HK-2 (cell line): ENCODE data around the gene SH2D3C.

ENCODE experiments used
- DNase-seq: peaks from one replicate; pipeline ENCODE4 v3.0.0-alpha.2; 2018; ENCODE audit not compliant: unreplicated experiment

SH2D3C gene

DNA sequence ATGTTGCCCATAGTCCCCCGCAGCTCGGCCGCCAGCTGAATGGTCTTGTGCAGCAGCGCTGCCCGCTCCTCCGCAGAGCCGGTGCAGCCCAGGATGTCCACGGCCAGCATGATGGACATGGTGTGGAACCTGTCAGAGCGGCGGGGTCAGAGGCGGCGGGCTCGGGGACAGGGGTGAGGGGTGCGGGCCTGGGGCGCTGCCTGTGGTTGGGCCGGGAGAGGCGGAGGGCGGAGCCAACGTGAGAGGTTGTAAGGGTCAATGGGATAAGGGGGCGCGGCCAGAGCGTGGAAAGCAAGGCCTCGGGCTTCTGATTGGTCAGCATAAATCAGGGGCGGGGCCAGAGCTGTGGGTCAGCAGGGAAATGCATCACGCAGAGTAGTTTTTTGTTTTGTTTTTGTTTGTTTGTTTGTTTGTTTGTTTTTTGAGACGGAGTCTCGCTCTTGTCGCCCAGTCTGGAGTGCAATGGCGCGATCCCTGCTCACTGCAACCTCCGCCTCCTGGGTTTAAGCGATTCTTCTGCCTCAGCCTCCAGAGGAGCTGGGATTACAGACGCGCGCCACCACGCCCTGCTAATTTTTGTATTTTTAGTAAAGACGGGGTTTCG lies 36.5 kb downstream of the SH2D3C start:
- no peak for DNase-seq

GRCh38 chr9:127739614-127740330 lies 38.7 kb downstream of the SH2D3C start:
- DNase-seq: no peak

- DNase-seq: no peak
These were observed 39.8 kb downstream of the SH2D3C start for GRCh38 chr9:127738666-127739065.

DNA sequence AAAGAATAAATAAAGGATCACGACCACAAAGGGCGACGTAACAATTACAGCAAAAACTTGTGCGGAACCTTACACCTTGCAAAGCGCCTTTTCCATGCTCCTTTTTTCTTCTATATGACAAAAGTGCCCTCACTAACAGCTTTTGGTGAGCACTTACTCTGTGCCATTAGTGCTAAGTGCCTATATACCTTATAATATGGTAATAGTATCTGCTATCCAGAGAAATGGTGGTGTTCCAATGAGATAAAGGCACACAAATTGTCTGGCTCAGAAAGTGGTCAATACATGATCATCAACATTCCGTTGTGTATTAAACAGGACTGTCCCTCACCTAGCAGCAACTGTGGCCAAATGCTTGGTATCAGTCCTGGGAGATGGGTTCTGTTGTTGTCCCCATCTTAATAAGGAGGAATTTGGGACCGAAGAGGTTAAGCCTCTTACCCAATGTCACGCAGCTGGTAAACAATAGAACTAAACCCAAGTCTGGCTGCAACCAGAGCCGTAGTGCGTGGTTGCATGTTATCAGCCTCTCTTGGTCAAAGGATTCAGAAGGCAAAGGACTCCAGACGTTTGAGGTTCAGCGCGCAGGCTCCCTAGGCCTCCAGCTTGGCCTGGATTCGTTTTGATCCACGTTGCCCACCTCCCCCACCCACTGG lies 42.8 kb downstream of the SH2D3C start:
- no peak for DNase-seq

DNA sequence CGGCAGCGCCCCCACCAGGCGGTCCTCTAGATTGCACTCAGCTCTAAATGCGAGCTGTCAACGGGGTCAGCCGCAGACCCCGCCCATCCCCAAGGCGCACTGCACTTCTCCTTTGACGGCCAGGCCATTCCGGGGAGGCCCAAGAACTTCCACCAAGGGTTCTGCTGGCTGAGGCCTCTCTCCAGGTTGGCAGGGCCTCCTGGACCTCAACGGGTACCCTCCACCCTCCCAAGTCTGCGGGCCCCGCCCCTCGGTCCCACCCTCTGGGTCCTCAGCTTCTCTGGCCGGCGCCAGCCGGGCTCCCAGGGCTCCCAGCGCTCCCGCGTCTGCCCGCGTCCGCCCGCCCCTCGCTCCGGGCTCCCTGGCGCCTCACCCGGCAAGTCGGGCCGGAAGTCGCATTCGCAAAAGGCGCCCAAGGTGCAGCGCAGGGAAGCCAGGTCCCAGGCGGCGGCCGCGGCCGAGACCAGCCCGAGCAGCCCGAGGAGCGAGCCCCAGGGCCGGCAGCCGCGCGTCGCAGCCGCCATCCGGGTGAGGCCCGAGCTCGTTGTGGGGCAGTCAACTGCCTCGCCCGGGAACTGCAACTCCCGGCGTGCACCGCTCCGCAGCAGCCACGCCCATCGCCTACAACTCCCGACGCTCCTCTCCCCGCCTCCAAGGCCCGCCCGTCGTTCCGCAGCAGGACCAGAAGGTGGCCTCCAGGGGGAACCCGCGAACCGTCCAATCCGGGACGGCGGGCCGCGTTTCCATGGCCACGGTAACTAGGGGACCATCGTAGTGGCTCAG lies 43.5 kb downstream of the SH2D3C start, which contains the start of gene TOR2A:
TOR2A (minus strand) TSS at position 548 of the 783 bp plus-strand sequence; CDS start at position 524, 24 bp downstream.
- peak; percentile 97 for DNase-seq

DNA sequence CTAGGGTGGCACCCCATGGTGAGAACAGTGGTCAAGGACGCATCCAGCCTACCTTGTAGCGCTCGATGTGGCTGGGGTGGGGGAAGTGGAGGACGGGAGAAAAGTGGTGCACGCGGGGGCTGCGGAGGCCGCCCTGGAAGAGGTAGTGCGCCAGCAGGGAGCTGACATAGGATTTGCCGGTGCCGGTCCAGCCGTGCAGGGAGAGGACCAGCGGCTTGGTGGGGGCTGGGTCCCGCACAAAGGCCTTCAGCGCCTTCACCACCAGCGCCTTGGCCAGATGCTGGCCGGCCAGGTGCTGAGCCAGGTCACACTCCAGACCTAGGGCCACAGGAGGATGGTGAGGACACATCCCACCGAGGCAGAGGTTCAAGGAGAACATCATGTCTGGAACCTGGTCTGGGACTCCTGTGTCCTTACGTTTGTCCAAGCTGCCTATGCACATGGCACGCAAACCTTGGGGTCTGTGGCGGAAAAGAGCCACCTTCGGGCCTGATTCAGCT lies 44.2 kb downstream of the SH2D3C start:
- DNase-seq: no peak

- no peak for DNase-seq
These were observed 44.9 kb downstream of the SH2D3C start for GRCh38 chr9:127733614-127734013.

DNA sequence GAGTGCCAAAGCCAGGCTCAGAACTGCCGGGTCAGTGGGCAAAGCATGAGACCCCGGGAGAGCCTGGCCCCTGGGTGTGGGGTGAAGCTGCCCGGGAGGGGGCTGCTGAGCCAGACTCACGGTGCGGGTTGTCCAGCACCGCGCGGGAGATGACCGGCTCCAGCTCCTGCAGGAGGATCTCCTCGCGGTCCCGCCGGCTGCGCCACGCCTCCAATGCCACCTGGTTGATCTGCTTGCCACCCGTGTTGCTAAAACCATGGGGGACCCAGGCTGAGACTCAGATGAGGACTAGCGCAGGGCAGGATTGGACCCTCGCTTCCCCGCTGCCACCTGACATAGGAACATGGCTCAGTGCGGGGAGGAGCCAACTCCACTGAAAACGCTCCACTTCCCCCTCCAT lies 46.0 kb downstream of the SH2D3C start:
- no peak for DNase-seq

DNA sequence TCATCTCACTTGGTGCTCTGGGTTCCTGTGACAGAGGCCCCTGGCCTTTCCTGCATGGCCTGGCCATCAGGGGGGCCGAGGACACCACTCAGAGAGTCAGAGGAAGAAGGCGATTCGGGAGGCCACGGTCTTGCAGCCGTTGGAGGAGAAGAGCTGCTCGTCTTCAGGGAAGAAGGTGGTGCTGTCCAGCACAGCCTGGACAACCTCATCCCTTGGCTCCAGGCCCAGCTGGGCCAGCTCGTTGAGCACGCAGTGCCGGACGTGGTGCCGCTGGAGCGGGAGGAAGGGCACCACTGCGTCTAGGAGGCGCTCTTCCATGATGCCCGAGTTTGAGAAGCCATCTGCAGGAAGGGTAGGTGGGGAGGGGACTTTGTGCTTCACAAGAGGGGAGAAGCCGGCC lies 46.5 kb downstream of the SH2D3C start:
- DNase-seq: no peak

DNA sequence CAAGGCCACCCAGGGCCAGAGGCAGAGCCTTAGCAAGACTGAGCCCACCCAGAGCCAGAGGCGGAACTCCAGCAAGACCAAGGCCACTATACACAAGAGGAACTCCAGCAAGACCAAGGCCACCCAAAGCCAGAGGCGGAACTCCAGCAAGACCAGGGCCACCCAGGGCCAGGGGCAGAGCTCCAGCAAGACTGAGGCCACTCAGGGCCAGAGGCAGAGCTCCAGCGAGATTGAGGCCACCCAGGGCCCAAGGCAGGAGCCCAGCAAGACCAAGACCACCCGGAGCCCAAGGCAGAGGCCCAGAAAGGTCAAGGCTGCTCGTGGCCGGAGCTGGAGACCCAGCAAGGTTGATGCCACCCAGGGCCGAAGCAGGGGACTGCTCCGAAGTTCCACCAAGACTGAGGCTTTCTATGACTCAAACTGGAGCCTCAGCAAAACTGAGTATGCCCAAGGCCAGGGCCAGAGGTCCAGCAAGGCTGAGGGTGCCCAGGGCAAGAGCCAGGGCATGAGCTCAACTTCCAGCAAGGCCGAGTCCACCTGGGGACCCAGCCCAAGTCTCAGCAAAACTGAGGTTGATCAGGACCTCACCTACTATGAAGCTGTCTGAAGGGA lies 47.6 kb downstream of the SH2D3C start:
- no peak for DNase-seq

GRCh38 chr9:127730262-127730661 lies 48.2 kb downstream of the SH2D3C start:
- no peak for DNase-seq

- no peak for DNase-seq
These were observed 48.8 kb downstream of the SH2D3C start for GRCh38 chr9:127729522-127730256.

GRCh38 chr9:127728808-127729207 lies 49.7 kb downstream of the SH2D3C start:
- no peak for DNase-seq

- no peak for DNase-seq
These were observed 51.6 kb downstream of the SH2D3C start for GRCh38 chr9:127726871-127727270.

DNA sequence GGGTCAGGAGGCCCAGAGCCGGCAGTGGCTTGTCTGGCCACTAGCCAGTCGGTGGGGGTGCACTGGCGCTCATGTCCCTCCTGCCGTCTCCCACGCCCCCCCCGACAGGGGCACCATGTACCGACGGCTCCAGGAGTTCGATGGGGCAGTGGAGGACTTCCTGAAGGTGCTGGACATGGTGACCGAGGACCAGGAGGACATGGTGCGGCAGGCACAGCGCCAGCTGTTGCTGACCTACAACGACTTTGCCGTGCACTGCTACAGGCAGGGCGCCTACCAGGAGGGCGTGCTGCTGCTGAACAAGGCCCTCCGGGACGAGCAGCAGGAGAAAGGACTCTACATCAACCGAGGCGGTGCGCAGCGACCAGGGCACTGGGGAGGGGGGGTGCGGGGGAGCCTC lies 54.5 kb downstream of the SH2D3C start:
- no peak for DNase-seq

GRCh38 chr9:127723444-127723843 lies 55.0 kb downstream of the SH2D3C start:
- DNase-seq: no peak

- DNase-seq: no peak
These were observed 55.5 kb downstream of the SH2D3C start for GRCh38 chr9:127723013-127723412.

DNA sequence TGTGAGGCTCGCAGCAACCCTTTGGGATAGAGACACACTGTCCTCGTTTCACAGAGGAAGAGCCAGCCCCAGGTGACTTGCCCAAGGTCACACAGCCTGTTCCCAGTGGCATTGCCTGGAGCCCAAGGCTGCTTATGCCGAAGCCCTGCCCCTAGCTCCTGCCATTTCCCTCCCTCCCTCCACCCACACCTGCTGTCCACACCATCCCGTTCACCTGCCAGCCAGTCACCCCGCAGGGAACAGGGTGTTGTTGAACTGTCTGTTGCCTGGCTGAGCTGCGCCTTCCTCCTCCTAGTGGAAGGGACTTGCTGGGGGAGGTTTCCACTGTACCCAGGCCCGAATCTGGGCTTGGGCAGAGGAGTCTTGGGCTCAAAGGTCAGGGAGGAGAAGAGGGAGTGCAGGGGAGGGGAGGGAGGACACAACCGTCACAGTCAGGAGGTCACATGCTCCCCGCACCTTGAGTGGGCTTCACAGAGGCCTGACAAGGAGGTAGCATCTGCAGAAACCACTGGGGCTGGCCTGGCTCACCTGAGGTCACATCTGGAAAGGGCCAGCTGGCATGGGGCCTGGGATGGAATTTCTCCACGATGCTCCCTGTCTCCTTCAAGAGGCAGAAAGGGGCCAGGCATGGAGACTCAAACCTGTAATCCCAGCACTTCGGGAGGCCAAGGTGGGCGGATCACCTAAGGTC lies 56.3 kb downstream of the SH2D3C start:
- no peak for DNase-seq

GRCh38 chr9:127721391-127721821 lies 57.1 kb downstream of the SH2D3C start:
- DNase-seq: no peak

- no peak for DNase-seq
These were observed 57.6 kb downstream of the SH2D3C start for GRCh38 chr9:127720865-127721227.
